DMS79 treated with DMSO at 0.1 percent for 48 hours (cell line): Measurements from ENCODE around the gene PTPRT.

Source experiments
- DNase-seq: peaks from one replicate; lab custom pipeline; 2025; lab: John Stamatoyannopoulos, UW

The PTPRT gene

GRCh38 chr20:42611889-42612837 is 577.5 kb downstream of the PTPRT start:
- DNase-seq, result no peak

- no peak for DNase-seq
Measured at GRCh38 chr20:42611423-42611822, 578.3 kb downstream of the PTPRT start.

- DNase-seq, result no peak
Measured at GRCh38 chr20:42610070-42610469, 579.6 kb downstream of the PTPRT start.

GRCh38 chr20:42609618-42610017 is 580.1 kb downstream of the PTPRT start:
- no peak for DNase-seq

- DNase-seq, result no peak
Measured at GRCh38 chr20:42604998-42605956, 584.4 kb downstream of the PTPRT start.

GRCh38 chr20:42603655-42604054 is 586.1 kb downstream of the PTPRT start:
- no peak for DNase-seq

- no peak for DNase-seq
Measured at GRCh38 chr20:42598581-42598980, 591.1 kb downstream of the PTPRT start.

GRCh38 chr20:42595625-42596024 is 594.1 kb downstream of the PTPRT start:
- DNase-seq, result no peak

- DNase-seq, result no peak
Measured at GRCh38 chr20:42594659-42595058, 595.0 kb downstream of the PTPRT start.

- no peak for DNase-seq
Measured at GRCh38 chr20:42594011-42594410, 595.7 kb downstream of the PTPRT start.

- no peak for DNase-seq
Measured at GRCh38 chr20:42589976-42590639, 599.6 kb downstream of the PTPRT start.

GRCh38 chr20:42588847-42589246 is 600.9 kb downstream of the PTPRT start:
- DNase-seq, result no peak

GRCh38 chr20:42587427-42587826 is 602.3 kb downstream of the PTPRT start:
- DNase-seq, result no peak

- DNase-seq, result no peak
Measured at GRCh38 chr20:42581311-42581710, 608.4 kb downstream of the PTPRT start.

GRCh38 chr20:42576167-42576566 is 613.5 kb downstream of the PTPRT start:
- DNase-seq, result no peak

GRCh38 chr20:42572320-42573016 is 617.2 kb downstream of the PTPRT start:
- DNase-seq, result no peak

GRCh38 chr20:42567409-42567808 is 622.3 kb downstream of the PTPRT start:
- no peak for DNase-seq

- no peak for DNase-seq
Measured at GRCh38 chr20:42565235-42565995, 624.3 kb downstream of the PTPRT start.

GRCh38 chr20:42559665-42560064 is 630.0 kb downstream of the PTPRT start:
- DNase-seq, result no peak

- DNase-seq, result no peak
Measured at GRCh38 chr20:42556575-42556974, 633.1 kb downstream of the PTPRT start.

GRCh38 chr20:42553374-42553773 is 636.3 kb downstream of the PTPRT start:
- DNase-seq, result no peak
